H1 (cell line): ENCODE measurements around the gene CCNC. TPM values are rescaled to one million over a fixed set of nuclear protein-coding genes. Genes with fewer than 3 reads are reported as not detected.

Source experiments
- CTCF ChIA-PET: fragments of 300-600 bp; sonication (Branson Sonifier 250); formaldehyde crosslinking; loops from one replicate; lab custom pipeline; 2021; ENCODE audit not compliant: partially characterized antibody; lab: Charles Lee
- POLR2A ChIA-PET: fragments of 300-600 bp; sonication (Branson Sonifier 250); formaldehyde crosslinking; loops from one replicate; lab custom pipeline; 2021; ENCODE audit warnings: inconsistent platforms; ENCODE audit not compliant: partially characterized antibody; lab: Charles Lee
- DNase-seq, 2 experiments: peaks; one replicate each; pipeline versions ENCODE4 v3.0.0 to v3.0.0-alpha.2; 2010 to 2022; ENCODE audit warnings: low spot score in 2 of 2, low read depth in 1 of 2, mixed read lengths in 1 of 2
- FAIRE-seq: peaks from 2 replicates; lab custom pipeline; 2011; peaks lifted over from hg19 to GRCh38; lab: Jason Lieb, UNC
- H2AFZ ChIP-seq: 2 replicates; pipeline ENCODE4 v1.8.1; 2012; ENCODE audit warnings: low read length, inconsistent platforms
- H2AK5ac ChIP-seq: 2 replicates; pipeline ENCODE4 v1.6.1; 2013; ENCODE audit warnings: low read depth, low read length
- H2BK120ac ChIP-seq: replicated peaks from 2 replicates; pipeline ENCODE3; 2013; ENCODE audit warnings: low read depth, low read length, inconsistent platforms
- H2BK12ac ChIP-seq: 2 replicates; pipeline ENCODE4 v1.6.1; 2013; ENCODE audit warnings: low read depth, low read length
- H2BK15ac ChIP-seq: 2 replicates; pipeline ENCODE4 v1.6.1; 2013; ENCODE audit warnings: low read length
- H2BK20ac ChIP-seq: 2 replicates; pipeline ENCODE4 v1.6.1; 2013; ENCODE audit warnings: low read length
- H2BK5ac ChIP-seq: 2 replicates; pipeline ENCODE4 v1.6.1; 2013; ENCODE audit warnings: low read depth, low read length
- H3K14ac ChIP-seq: 2 replicates; pipeline ENCODE4 v1.6.1; 2013; ENCODE audit warnings: inconsistent platforms; ENCODE audit not compliant: insufficient read length
- H3K18ac ChIP-seq: 2 replicates; pipeline ENCODE4 v1.6.1; 2013; ENCODE audit warnings: low read length; ENCODE audit errors: extremely low read depth
- H3K23ac ChIP-seq: 2 replicates; pipeline ENCODE4 v1.6.1; 2013; ENCODE audit warnings: inconsistent platforms; ENCODE audit not compliant: insufficient read length
- H3K23me2 ChIP-seq: 2 replicates; pipeline ENCODE4 v1.6.1; 2013; ENCODE audit warnings: low read depth, low read length
- H3K27ac ChIP-seq: 2 replicates; pipeline ENCODE4 v1.6.1; 2011; ENCODE audit warnings: low read depth, low read length, inconsistent platforms
- H3K27me3 ChIP-seq, 4 experiments: replicated peaks in 1 of 4; 1 replicate in 1 of 4; 2 replicates in 3 of 4; pipeline versions ENCODE4 v1.6.1 to v1.8.1; 2011 to 2013; ENCODE audit warnings: low read length in 3 of 4, mild to moderate bottlenecking in 3 of 4, inconsistent platforms in 2 of 4, mixed read lengths in 2 of 4, moderate library complexity in 1 of 4; ENCODE audit not compliant: control insufficient read depth in 3 of 4, insufficient read depth in 3 of 4; ENCODE audit errors: extremely low read depth in 1 of 4
- H3K36me3 ChIP-seq, 4 experiments: 2 replicates each; pipeline versions ENCODE4 v1.6.1 to v1.8.1; 2011 to 2013; ENCODE audit warnings: mild to moderate bottlenecking in 4 of 4, low read length in 3 of 4, moderate library complexity in 2 of 4, control low read depth in 1 of 4, inconsistent platforms in 1 of 4; ENCODE audit not compliant: insufficient read depth in 4 of 4, control insufficient read depth in 2 of 4
- H3K4ac ChIP-seq: replicated peaks from 2 replicates; pipeline ENCODE3; 2013; ENCODE audit warnings: low read length, low read depth, mixed read lengths, inconsistent platforms; ENCODE audit not compliant: insufficient read length
- H3K4me1 ChIP-seq, 4 experiments: replicated peaks in 1 of 4; 1 replicate in 1 of 4; 2 replicates in 3 of 4; pipeline versions ENCODE4 v1.6.1 to v1.8.1; 2011 to 2013; ENCODE audit warnings: low read length in 3 of 4, inconsistent platforms in 2 of 4, mixed read lengths in 1 of 4; ENCODE audit not compliant: insufficient read depth in 4 of 4, control insufficient read depth in 3 of 4
- H3K4me2 ChIP-seq, 2 experiments: 2 replicates each; pipeline versions ENCODE4 v1.6.1 to v1.8.1; 2011 to 2013; ENCODE audit warnings: low read depth in 2 of 2, low read length in 2 of 2, control low read depth in 1 of 2, inconsistent platforms in 1 of 2, mild to moderate bottlenecking in 1 of 2; ENCODE audit not compliant: insufficient read depth in 1 of 2
- H3K4me3 ChIP-seq, 4 experiments: fragments of 200-600, 300-600 bp in 1 of 4; sonication (generic), shearing (Covaris generic), sonication (Bioruptor Twin) in 1 of 4; 2 replicates each; pipeline versions ENCODE4 v1.5.1 to v1.8.1; 2011 to 2016; ENCODE audit warnings: low read length in 4 of 4, low read depth in 3 of 4, control low read depth in 2 of 4, inconsistent platforms in 2 of 4, mild to moderate bottlenecking in 2 of 4, mixed read lengths in 1 of 4, moderate library complexity in 1 of 4; ENCODE audit not compliant: insufficient read depth in 2 of 4; ENCODE audit errors: extremely low read depth in 1 of 4
- H3K56ac ChIP-seq: replicated peaks from 2 replicates; pipeline ENCODE3; 2013; ENCODE audit warnings: low read depth, mild to moderate bottlenecking, mixed read lengths, low read length, inconsistent platforms; ENCODE audit not compliant: insufficient read length
- H3K79me1 ChIP-seq: 2 replicates; pipeline ENCODE4 v1.6.1; 2013; ENCODE audit warnings: low read depth, low read length, control low read depth
- H3K79me2 ChIP-seq, 2 experiments: 2 replicates each; pipeline versions ENCODE4 v1.6.1 to v1.8.1; 2012 to 2013; ENCODE audit warnings: low read length in 2 of 2, mild to moderate bottlenecking in 2 of 2, inconsistent platforms in 1 of 2; ENCODE audit not compliant: insufficient read depth in 2 of 2, control insufficient read depth in 1 of 2
- H3K9ac ChIP-seq, 4 experiments: replicated peaks in 1 of 4; 1 replicate in 1 of 4; 2 replicates in 3 of 4; pipeline versions ENCODE4 v1.6.1 to v1.8.1; 2011 to 2013; ENCODE audit warnings: low read depth in 3 of 4, low read length in 3 of 4, control low read depth in 2 of 4, mild to moderate bottlenecking in 2 of 4, moderate library complexity in 2 of 4, inconsistent platforms in 1 of 4; ENCODE audit errors: extremely low read depth in 1 of 4
- H3K9me3 ChIP-seq, 2 experiments: 2 replicates each; pipeline versions ENCODE4 v1.6.1 to v1.8.1; 2012 to 2013; ENCODE audit warnings: mild to moderate bottlenecking in 2 of 2, moderate library complexity in 2 of 2, control low read depth in 1 of 2, inconsistent platforms in 1 of 2, low read depth in 1 of 2, low read length in 1 of 2, mixed read lengths in 1 of 2; ENCODE audit not compliant: insufficient read depth in 2 of 2
- H4K20me1 ChIP-seq, 2 experiments: replicated peaks in 1 of 2; 2 replicates each; pipeline versions ENCODE3 to v1.8.1; 2011 to 2013; ENCODE audit warnings: inconsistent platforms in 2 of 2, low read length in 2 of 2, mild to moderate bottlenecking in 1 of 2; ENCODE audit not compliant: insufficient read depth in 2 of 2, control insufficient read depth in 1 of 2
- H4K5ac ChIP-seq: 2 replicates; pipeline ENCODE4 v1.6.1; 2013; ENCODE audit warnings: low read length, low read depth, mixed read lengths, inconsistent platforms; ENCODE audit not compliant: insufficient read length
- H4K8ac ChIP-seq: 2 replicates; pipeline ENCODE4 v1.8.0; 2013; ENCODE audit warnings: mild to moderate bottlenecking, moderate library complexity, low read length, inconsistent platforms; ENCODE audit not compliant: insufficient read depth; ENCODE audit errors: extremely low read depth
- H4K91ac ChIP-seq: replicated peaks from 2 replicates; pipeline ENCODE3; 2013; ENCODE audit warnings: low read length, mixed read lengths, inconsistent platforms; ENCODE audit not compliant: insufficient read length
- ATF2 ChIP-seq: IDR thresholded peaks from 2 replicates; pipeline ENCODE4 v1.6.1; 2012; ENCODE audit warnings: low read length, inconsistent platforms
- BACH1 ChIP-seq: IDR thresholded peaks from 2 replicates; pipeline ENCODE4 v1.6.1; 2012; ENCODE audit warnings: low read length, improper control_type of control experiment
- CBX8 ChIP-seq: fragments of 300-800, 300-1000 bp; sonication (generic); IDR thresholded peaks from 2 replicates; pipeline ENCODE4 v1.7.1; 2016; ENCODE audit warnings: low read depth, low read length, borderline replicate concordance
- EGR1 ChIP-seq: IDR thresholded peaks from 2 replicates; pipeline ENCODE4 v1.6.1; 2011; ENCODE audit warnings: low read depth, low read length, borderline replicate concordance
- NANOG ChIP-seq: IDR thresholded peaks from 2 replicates; pipeline ENCODE4 v1.6.1; 2011; ENCODE audit warnings: low read length, low read depth, mild to moderate bottlenecking, inconsistent platforms; ENCODE audit not compliant: insufficient read depth, poor library complexity, severe bottlenecking
- POLR2A ChIP-seq, 2 experiments: IDR thresholded peaks; 1 replicate in 1 of 2; 2 replicates in 1 of 2; pipeline ENCODE4 v1.6.1; 2011; ENCODE audit warnings: low read depth in 2 of 2, low read length in 2 of 2, mild to moderate bottlenecking in 2 of 2; ENCODE audit errors: control extremely low read depth in 1 of 2
- POU5F1 ChIP-seq: IDR thresholded peaks from 2 replicates; pipeline ENCODE4 v1.6.1; 2011; ENCODE audit warnings: low read depth, mild to moderate bottlenecking, low read length, moderate library complexity
- SAP30 ChIP-seq: fragments of 300-600 bp; sonication (generic); IDR thresholded peaks from 2 replicates; pipeline ENCODE4 v1.7.1; 2012; ENCODE audit warnings: low read length, moderate library complexity, mild to moderate bottlenecking, inconsistent platforms; ENCODE audit not compliant: insufficient read depth, insufficient replicate concordance
- SIRT6 ChIP-seq: IDR thresholded peaks from one replicate; pipeline ENCODE4 v1.7.1; 2012; ENCODE audit warnings: low read length, inconsistent platforms
- WGBS, 2 experiments: shearing (Covaris generic) in 1 of 2; methylation state at CpG; one replicate each; pipeline versions ENCODE4 v1.1.6 to v1.1.7; 2013 to 2015; ENCODE audit warnings: low lambda C conversion rate in 2 of 2, mixed read lengths in 2 of 2, inconsistent platforms in 1 of 2, low coverage in 1 of 2, missing lambda C conversion rate in 1 of 2; ENCODE audit not compliant: insufficient replicate concordance in 2 of 2, insufficient coverage in 1 of 2, insufficient read length in 1 of 2; ENCODE audit errors: extremely low coverage in 1 of 2, missing lambda C conversion rate in 1 of 2; 5-methylcytosine and 5-hydroxymethylcytosine counted together
- polyA plus RNA-seq, 7 experiments: library from polyadenylated mRNA; depleted of rRNA in 3 of 7; stranded (reverse) in 5 of 7; unstranded in 2 of 7; fragments of >200 nt in 5 of 7; fragments of 200-250 nt in 2 of 7; gene quantifications; 1 replicate in 5 of 7; 2 replicates in 1 of 7; 4 replicates in 1 of 7; pipeline versions ENCODE4 v1.2.1 to v1.2.3, GENCODE V29; 2011 to 2013; ENCODE audit warnings: missing spikeins in 2 of 7, mixed read lengths in 2 of 7
- total RNA-seq: library from RNA; stranded (reverse); fragmentation: NEBNext Ultra II Directional; extraction: Animal tissue kit (Norgen Biotek cat#: 25700); gene quantifications from 2 replicates; pipeline ENCODE4 v1.2.1, GENCODE V29; 2021

Gene CCNC
- total and polyA plus RNA-seq, 2 of the 8 experiments (the other 6 are each of a cell fraction or from before 2014, with no cell fraction given) = 45.4 to 107 TPM

GRCh38 chr6:99606656-99607415 is 38.4 kb upstream of the CCNC start, which contains the start of gene PRDM13:
Gene PRDM13 (plus strand): TSS chr6:99606833. CDS start chr6:99607035, 202 bp downstream.
- H2BK20ac ChIP-seq = no peak within 1 kb of the TSS
- peaks cover 0 to 28% (median 11%) of the 10 kb centered on the region in 4 experiments; a peak in 5 of 7 replicates for H3K4me1 ChIP-seq
- no peak within 1 kb of the TSS for H2AFZ ChIP-seq
- 3% methylated on average over 33 of the region's 54 CpGs; no CpG with 5 or more reads in 1 of the 2 experiments for WGBS, 2 experiments
- no peak within 1 kb of the TSS for H4K5ac ChIP-seq
- H3K27ac ChIP-seq = no peak within 1 kb of the TSS
- H3K27me3 ChIP-seq = peaks cover 89 to 100% (median 95%) of the 10 kb centered on the region in 4 experiments
- H3K4me3 ChIP-seq = peak within 1 kb of the TSS in 1 of 4 experiments; percentile 17; a peak in 3 of 8 replicates
- no peak within 1 kb of the TSS for H3K9ac ChIP-seq
- H3K23me2 ChIP-seq = no peaks in the 10 kb centered on the region; the same call in 1 of the 2 replicates
- ChIA-PET CTCF (interaction anchor here (0.9 to 6.6 kb wide), 3 partner anchors 13 to 38 kb away, joined by 3 to 49 read pairs (median 6); partner anchors contain the start of gene CCNC), POLR2A (interaction anchor here (0.6 to 3.1 kb wide), 3 partner anchors 38 to 184 kb away, joined by 3 to 18 read pairs (median 5); partner anchors contain the start of gene CCNC)
- no peak within 1 kb of the TSS for H3K14ac ChIP-seq
- peak within 1 kb of the TSS; percentile 45 to 52; a peak in 3 of 4 replicates for H3K4me2 ChIP-seq
- H2BK120ac ChIP-seq = no peak within 1 kb of the TSS
- no peak within 1 kb of the TSS for H3K18ac ChIP-seq
- H2BK5ac ChIP-seq = no peak within 1 kb of the TSS
- DNase-seq = peak in 1 of 2 experiments; percentile 73
- no peak within 1 kb of the TSS for H2AK5ac ChIP-seq
- no peak for FAIRE-seq
- H2BK15ac ChIP-seq = no peak within 1 kb of the TSS
- H3K9me3 ChIP-seq = no peaks in the 10 kb centered on the region
- H3K4ac ChIP-seq = no peak within 1 kb of the TSS
- H4K8ac ChIP-seq = no peak within 1 kb of the TSS
- H3K79me2 ChIP-seq = no peaks in the 10 kb centered on the region
- H3K36me3 ChIP-seq = no peaks in the 10 kb centered on the region; a peak in 1 of 8 replicates
- no peak within 1 kb of the TSS for H3K23ac ChIP-seq
- H2BK12ac ChIP-seq = peak within 1 kb of the TSS; percentile 50; the same call in 1 of the 2 replicates
- no peak within 1 kb of the TSS for H4K91ac ChIP-seq
- H3K56ac ChIP-seq = no peak within 1 kb of the TSS
- H4K20me1 ChIP-seq = peaks cover 18 to 32% of the 10 kb centered on the region in 2 experiments
- H3K79me1 ChIP-seq = no peaks in the 10 kb centered on the region
- TF ChIP-seq NANOG (no peak), CBX8 (peak; percentile 82; the same call in 1 of the 2 replicates), BACH1 (no peak), POU5F1 (no peak), POLR2A (IDR thresholded peaks at IDR 0.05; ENCODE audit: control extremely low read depth in 1 of 2, low read depth in 2 of 2, low read length in 2 of 2) (no peak), SIRT6 (no peak), ATF2 (no peak), SAP30 (no peak), EGR1 (no peak)
